A673 (cell line): ENCODE data around the gene NOL8. TPM values are rescaled to one million over a fixed set of nuclear protein-coding genes. Genes with fewer than 3 reads are reported as not detected.

Experiments
- BruUV-seq: library from RNA; stranded (reverse); fragments of 400-500 nt; replicated peaks from 2 replicates; lab custom pipeline; 2021; lab: Mats Ljungman, UMichigan
- CTCF ChIA-PET: fragments of 300-600 bp; sonication (Branson Sonifier 250); formaldehyde crosslinking; loops from one replicate; lab custom pipeline; 2022; ENCODE audit warnings: antibody characterized with exemption; lab: Charles Lee
- POLR2A ChIA-PET: fragments of 300-600 bp; sonication (Branson Sonifier 250); formaldehyde crosslinking; loops from one replicate; lab custom pipeline; 2022; ENCODE audit warnings: antibody characterized with exemption; ENCODE audit not compliant: low non-redundant PET; lab: Charles Lee
- DNase-seq: peaks from one replicate; pipeline ENCODE4 v3.0.0-alpha.2; 2015; ENCODE audit warnings: low spot score
- H3K27ac ChIP-seq: fragments of 200-600 bp; sonication (generic); 2 replicates; pipeline ENCODE4 v1.5.1; 2016; ENCODE audit warnings: mixed run types, low read depth, mild to moderate bottlenecking, mixed read lengths, antibody characterized with exemption, low read length; ENCODE audit not compliant: poor library complexity, severe bottlenecking
- H3K27me3 ChIP-seq: fragments of 200-600 bp; sonication (generic); replicated peaks from 2 replicates; pipeline ENCODE4 v1.6.1; 2017; ENCODE audit warnings: mixed run types, low read depth, mild to moderate bottlenecking, mixed read lengths, antibody characterized with exemption, low read length; ENCODE audit not compliant: insufficient read depth, poor library complexity
- H3K36me3 ChIP-seq: fragments of 200-600 bp; sonication (generic); 2 replicates; pipeline ENCODE4 v1.6.1; 2016; ENCODE audit warnings: mixed run types, mild to moderate bottlenecking, mixed read lengths, antibody characterized with exemption, low read length; ENCODE audit not compliant: insufficient read depth, poor library complexity, severe bottlenecking
- H3K4me1 ChIP-seq: fragments of 200-600 bp; sonication (generic); 2 replicates; pipeline ENCODE4 v1.6.1; 2017; ENCODE audit warnings: mixed run types, mild to moderate bottlenecking, mixed read lengths, antibody characterized with exemption, low read length; ENCODE audit not compliant: insufficient read depth, poor library complexity, severe bottlenecking
- H3K4me3 ChIP-seq: fragments of 200-600 bp; sonication (generic); 2 replicates; pipeline ENCODE4 v1.5.1; 2016; ENCODE audit warnings: low read depth, mixed run types, mild to moderate bottlenecking, mixed read lengths, low read length; ENCODE audit not compliant: poor library complexity, severe bottlenecking
- H3K9me3 ChIP-seq: fragments of 200-600 bp; sonication (generic); 2 replicates; pipeline ENCODE4 v1.6.1; 2016; ENCODE audit warnings: mixed run types, low read depth, mild to moderate bottlenecking, mixed read lengths, antibody characterized with exemption, low read length; ENCODE audit not compliant: poor library complexity, severe bottlenecking
- CTCF ChIP-seq: fragments of 300-800, 200-600 bp; sonication (generic); conservative IDR thresholded peaks from 2 replicates; pipeline ENCODE4 v1.5.1; 2017; ENCODE audit warnings: low read depth, mild to moderate bottlenecking, antibody characterized with exemption, low read length, moderate library complexity, mixed read lengths
- EZH2 ChIP-seq: fragments of 200-600 bp; sonication (generic); IDR thresholded peaks from 2 replicates; pipeline ENCODE4 v1.6.1; 2017; ENCODE audit warnings: borderline replicate concordance, low read depth, mild to moderate bottlenecking, mixed read lengths, antibody characterized with exemption, low read length; ENCODE audit not compliant: poor library complexity, severe bottlenecking
- intact Hi-C: fragments of 100-400 bp; cut with micrococcal nuclease; formaldehyde crosslinking; loops from one replicate; pipeline ENCODE4 v1.10.0; 2022; ENCODE audit not compliant: unreplicated experiment
- total RNA-seq: library from RNA; stranded (reverse); gene quantifications from 2 replicates; pipeline ENCODE4 v1.2.3, GENCODE V29; 2021

The NOL8 gene
- total RNA-seq, 1 experiment from 2014 or later, result 59.7 TPM

GRCh38 chr9:92293075-92293354 is 32.1 kb downstream of the NOL8 start:
- BruUV-seq, result TSS peak; percentile 64
- Histone ChIP-seq H3K36me3 (peaks cover 55% of the 10 kb centered on the region), H3K4me3 (peak overlapping the region; percentile 65), H3K9me3 (no peaks in the 10 kb centered on the region), H3K27me3 (no peaks in the 10 kb centered on the region), H3K27ac (peak overlapping the region; percentile 96), H3K4me1 (peaks cover 4% of the 10 kb centered on the region)
- TF ChIP-seq EZH2, result no peak
- no peak for TF ChIP-seq CTCF
- DNase-seq, result peak; percentile 6
- POLR2A ChIA-PET, result no interaction called here
- CTCF ChIA-PET, result no interaction called here
- intact Hi-C loops, result no loop called here

- Histone ChIP-seq H3K4me3 (peak overlapping the region; percentile 65), H3K27ac (peak overlapping the region; percentile 96), H3K36me3 (peaks cover 55% of the 10 kb centered on the region), H3K4me1 (peaks cover 4% of the 10 kb centered on the region), H3K9me3 (no peaks in the 10 kb centered on the region), H3K27me3 (no peaks in the 10 kb centered on the region)
- BruUV-seq, result no TSS peak
- ChIA-PET POLR2A (no interaction called here), CTCF (no interaction called here)
- DNase-seq, result peak; percentile 9
- intact Hi-C loops, result no loop called here
- TF ChIP-seq CTCF, result no peak
- TF ChIP-seq EZH2, result no peak
Measured at GRCh38 chr9:92292338-92293074, 32.6 kb downstream of the NOL8 start.

GRCh38 chr9:92291577-92291976 is 33.6 kb downstream of the NOL8 start:
- no peaks in the 10 kb centered on the region for H3K9me3 ChIP-seq
- H3K4me3 ChIP-seq, result peak overlapping the region; percentile 65
- intact Hi-C loops, result no loop called here
- BruUV-seq, result no TSS peak
- CTCF ChIA-PET, result interaction anchor here (0.6 kb wide), 1 partner anchor 377 kb away, joined by 4 read pairs; no protein-coding TSS in a partner anchor
- H3K36me3 ChIP-seq, result peaks cover 56% of the 10 kb centered on the region
- H3K27me3 ChIP-seq, result no peaks in the 10 kb centered on the region
- H3K27ac ChIP-seq, result peak overlapping the region; percentile 96
- POLR2A ChIA-PET, result interaction anchor here (0.6 kb wide), 1 partner anchor 36 kb away, joined by 3 read pairs; no protein-coding TSS in a partner anchor
- DNase-seq, result no peak
- H3K4me1 ChIP-seq, result peaks cover 4% of the 10 kb centered on the region
- TF ChIP-seq CTCF (no peak), EZH2 (no peak)
